PC-9 (cell line): ENCODE results near the gene PKD2L1. TPM values are rescaled to one million over a fixed set of nuclear protein-coding genes. Genes with fewer than 3 reads are reported as not detected.
"Not testable (repeated sequence)": the region's sequence is repeated elsewhere in the genome, so short reads cannot be mapped to it uniquely, and the experiment has no call there.

Source experiments
- BruUV-seq: library from RNA; stranded (reverse); fragments of 400-500 nt; replicated peaks from 2 replicates; lab custom pipeline; 2021; lab: Mats Ljungman, UMichigan
- CTCF ChIA-PET: fragments of 300-600 bp; sonication (Branson Sonifier 250); formaldehyde crosslinking; loops from one replicate; lab custom pipeline; 2022; ENCODE audit warnings: antibody characterized with exemption; lab: Charles Lee
- POLR2A ChIA-PET: fragments of 300-600 bp; sonication (Branson Sonifier 250); formaldehyde crosslinking; loops from one replicate; lab custom pipeline; 2022; ENCODE audit warnings: antibody characterized with exemption; ENCODE audit not compliant: unreplicated experiment; lab: Charles Lee
- DNase-seq, 2 experiments: peaks; one replicate each; pipeline versions ENCODE4 v3.0.0 to v3.0.0-alpha.2; 2015 to 2022; ENCODE audit warnings: mixed read lengths in 1 of 2
- H2AFZ ChIP-seq: fragments of 200-600 bp; sonication (generic); 2 replicates; pipeline ENCODE4 v1.8.1; 2017; ENCODE audit warnings: antibody characterized with exemption
- H3F3A ChIP-seq: fragments of 200-600 bp; sonication (generic); 2 replicates; pipeline ENCODE4 v1.8.1; 2017; ENCODE audit warnings: antibody characterized with exemption, mild to moderate bottlenecking, low read depth; ENCODE audit not compliant: insufficient read depth
- H3K27ac ChIP-seq: fragments of 200-600 bp; sonication (generic); 2 replicates; pipeline ENCODE4 v1.6.1; 2016; ENCODE audit warnings: mixed run types
- H3K27me3 ChIP-seq: fragments of 200-600 bp; sonication (generic); 2 replicates; pipeline ENCODE4 v1.6.1; 2016; ENCODE audit warnings: low read depth, mixed run types; ENCODE audit not compliant: insufficient read depth
- H3K36me3 ChIP-seq: fragments of 200-600 bp; sonication (generic); 2 replicates; pipeline ENCODE4 v1.6.1; 2016; ENCODE audit warnings: low read depth, mixed run types
- H3K4me1 ChIP-seq: fragments of 200-600 bp; sonication (generic); replicated peaks from 2 replicates; pipeline ENCODE4 v1.6.1; 2016; ENCODE audit warnings: mixed run types; ENCODE audit not compliant: insufficient read depth
- H3K4me2 ChIP-seq: fragments of 200-600 bp; sonication (generic); 2 replicates; pipeline ENCODE4 v1.6.1; 2017; ENCODE audit warnings: mixed run types
- H3K4me3 ChIP-seq: fragments of 200-600 bp; sonication (generic); 2 replicates; pipeline ENCODE4 v1.6.1; 2016; ENCODE audit warnings: mixed run types
- H3K79me2 ChIP-seq: fragments of 200-600 bp; sonication (generic); 2 replicates; pipeline ENCODE4 v1.6.1; 2017; ENCODE audit warnings: low read depth, mixed run types
- H3K9me2 ChIP-seq: fragments of 200-600 bp; sonication (generic); 2 replicates; pipeline ENCODE4 v1.8.1; 2017; ENCODE audit warnings: mild to moderate bottlenecking; ENCODE audit not compliant: insufficient read depth
- H3K9me3 ChIP-seq: fragments of 200-600 bp; sonication (generic); 2 replicates; pipeline ENCODE4 v1.8.1; 2016; ENCODE audit warnings: low read depth; ENCODE audit not compliant: insufficient read depth
- H4K20me1 ChIP-seq: fragments of 200-600 bp; sonication (generic); 2 replicates; pipeline ENCODE4 v1.8.1; 2017; ENCODE audit not compliant: insufficient read depth
- EZH2 ChIP-seq: fragments of 200-600 bp; sonication (generic); IDR thresholded peaks from 2 replicates; pipeline ENCODE4 v1.8.0; 2017; ENCODE audit warnings: antibody characterized with exemption, low read depth
- intact Hi-C: fragments of 100-400 bp; cut with micrococcal nuclease; formaldehyde crosslinking; loops from one replicate; pipeline ENCODE4 v1.10.0; 2022; ENCODE audit not compliant: unreplicated experiment
- total RNA-seq: library from RNA; stranded (reverse); gene quantifications from 2 replicates; pipeline ENCODE4 v1.2.3, GENCODE V29; 2021
- TF ChIP-seq, protein P1 (sequence below): fragments of 200-600 bp; sonication (generic); conservative IDR thresholded peaks from 2 replicates; pipeline ENCODE4 v1.6.1; 2017; ENCODE audit warnings: mixed run types, antibody characterized with exemption, mild to moderate bottlenecking, moderate library complexity

Gene PKD2L1
- total RNA-seq, 1 experiment from 2014 or later = not detected

DNA sequence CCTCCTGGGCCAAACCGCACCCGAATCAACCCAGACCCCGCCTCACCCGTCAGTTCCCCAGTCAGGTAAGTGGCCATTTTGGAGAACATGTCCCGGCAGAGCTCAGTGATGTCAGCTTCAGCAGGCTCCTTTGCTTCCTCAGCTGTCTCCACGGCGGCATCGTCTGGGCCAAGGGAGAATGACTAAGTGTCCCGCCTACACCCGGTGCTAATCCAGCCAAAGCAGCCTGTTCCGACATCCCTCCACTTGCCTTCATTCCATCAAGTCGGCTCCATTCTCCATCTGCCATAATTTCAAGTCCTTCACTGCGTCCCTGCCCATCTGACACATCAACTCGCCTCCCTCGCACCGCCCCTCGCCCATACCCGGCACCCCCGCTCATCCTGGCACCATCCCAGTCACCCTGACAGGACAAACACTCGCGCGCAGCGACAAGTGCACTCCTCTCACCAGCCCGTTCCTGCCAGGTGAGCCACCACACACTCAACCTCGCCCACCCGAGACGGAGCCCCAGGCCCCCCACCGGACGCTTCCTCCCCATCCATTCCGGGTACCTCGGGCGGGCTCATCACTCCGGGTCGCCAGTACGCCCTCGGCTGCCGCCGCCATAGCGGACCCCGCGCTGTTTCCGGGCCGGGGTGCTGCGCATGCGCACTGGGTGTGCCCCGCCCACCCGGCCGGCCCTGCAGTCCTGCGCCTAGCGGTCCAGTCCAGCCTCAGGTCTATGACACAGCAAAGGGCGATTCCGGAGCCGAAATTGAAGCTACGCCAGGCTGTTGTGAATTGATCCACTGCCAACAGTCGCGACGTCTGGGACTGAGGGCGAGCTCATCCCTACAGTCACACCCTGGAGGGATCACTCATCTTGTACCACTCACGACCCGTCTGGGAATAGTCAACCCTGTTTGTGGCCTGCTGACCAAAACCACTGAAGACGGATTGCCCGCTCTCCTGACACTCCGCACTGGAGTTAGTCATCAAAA, 43.7 kb downstream of the PKD2L1 start, which contains the start of gene BLOC1S2:
Gene BLOC1S2, minus strand, starts transcription at position 630 of the 983 bp plus-strand sequence. Its CDS starts 21 bp downstream, at position 609.
- H3K4me1 ChIP-seq = peaks cover 8% of the 10 kb centered on the region
- no peaks in the 10 kb centered on the region for H3K36me3 ChIP-seq
- BruUV-seq = no TSS peak
- no peaks in the 10 kb centered on the region for H4K20me1 ChIP-seq
- no peak for TF ChIP-seq EZH2
- TF ChIP-seq, protein P1, sequence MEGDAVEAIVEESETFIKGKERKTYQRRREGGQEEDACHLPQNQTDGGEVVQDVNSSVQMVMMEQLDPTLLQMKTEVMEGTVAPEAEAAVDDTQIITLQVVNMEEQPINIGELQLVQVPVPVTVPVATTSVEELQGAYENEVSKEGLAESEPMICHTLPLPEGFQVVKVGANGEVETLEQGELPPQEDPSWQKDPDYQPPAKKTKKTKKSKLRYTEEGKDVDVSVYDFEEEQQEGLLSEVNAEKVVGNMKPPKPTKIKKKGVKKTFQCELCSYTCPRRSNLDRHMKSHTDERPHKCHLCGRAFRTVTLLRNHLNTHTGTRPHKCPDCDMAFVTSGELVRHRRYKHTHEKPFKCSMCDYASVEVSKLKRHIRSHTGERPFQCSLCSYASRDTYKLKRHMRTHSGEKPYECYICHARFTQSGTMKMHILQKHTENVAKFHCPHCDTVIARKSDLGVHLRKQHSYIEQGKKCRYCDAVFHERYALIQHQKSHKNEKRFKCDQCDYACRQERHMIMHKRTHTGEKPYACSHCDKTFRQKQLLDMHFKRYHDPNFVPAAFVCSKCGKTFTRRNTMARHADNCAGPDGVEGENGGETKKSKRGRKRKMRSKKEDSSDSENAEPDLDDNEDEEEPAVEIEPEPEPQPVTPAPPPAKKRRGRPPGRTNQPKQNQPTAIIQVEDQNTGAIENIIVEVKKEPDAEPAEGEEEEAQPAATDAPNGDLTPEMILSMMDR = no peak
- H3K27me3 ChIP-seq = no peaks in the 10 kb centered on the region
- H3K4me3 ChIP-seq = peak within 1 kb of the TSS; percentile 91
- H3K27ac ChIP-seq = peak within 1 kb of the TSS; percentile 44; the same call in 1 of the 2 replicates
- H2AFZ ChIP-seq = peak within 1 kb of the TSS; percentile 96
- intact Hi-C loops = no loop called here
- DNase-seq = peak; percentile 58 to 82
- peaks cover 10% of the 10 kb centered on the region for H3K79me2 ChIP-seq
- H3F3A ChIP-seq = peaks cover 7% of the 10 kb centered on the region; the same call in 1 of the 2 replicates
- CTCF ChIA-PET = no interaction called here
- peak within 1 kb of the TSS; percentile 93 for H3K4me2 ChIP-seq
- no peaks in the 10 kb centered on the region for H3K9me3 ChIP-seq
- no peaks in the 10 kb centered on the region for H3K9me2 ChIP-seq
- POLR2A ChIA-PET = interaction anchor here (0.6 kb wide), 1 partner anchor 240 kb away, joined by 3 read pairs; no protein-coding TSS in a partner anchor

DNA sequence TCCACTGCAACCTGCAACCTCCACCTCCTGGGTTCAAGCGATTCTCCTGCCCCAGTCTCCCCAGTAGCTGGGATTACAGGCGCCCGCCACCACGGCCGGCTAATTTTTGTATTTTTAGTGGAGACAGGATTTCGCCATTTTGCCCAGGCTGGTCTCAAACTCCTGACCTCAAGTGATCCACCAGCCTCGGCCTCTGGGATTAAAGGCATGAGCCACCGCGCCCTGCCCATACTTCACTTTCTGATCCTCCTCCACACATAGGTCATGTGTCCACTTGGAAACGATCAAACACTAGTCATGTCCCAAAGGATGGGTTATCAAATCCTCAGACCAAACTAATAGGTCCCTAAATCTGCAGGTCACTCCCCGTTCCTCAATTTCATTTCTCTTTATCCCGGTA, 44.7 kb downstream of the PKD2L1 start:
- H3K4me1 ChIP-seq, DNase-seq, H3F3A ChIP-seq, H3K27me3 ChIP-seq, H4K20me1 ChIP-seq, intact Hi-C loops, H3K9me3 ChIP-seq, POLR2A ChIA-PET, H3K9me2 ChIP-seq, H3K27ac ChIP-seq, CTCF ChIA-PET, H3K36me3 ChIP-seq: not testable (repeated sequence)
- Histone ChIP-seq H3K4me3 (peak overlapping the region; percentile 91; the same call in 1 of the 2 replicates), H3K4me2 (peak overlapping the region; percentile 93), H3K79me2 (peaks cover 10% of the 10 kb centered on the region), H2AFZ (peak overlapping the region; percentile 96; the same call in 1 of the 2 replicates)
- BruUV-seq = TSS peak; percentile 43

DNA sequence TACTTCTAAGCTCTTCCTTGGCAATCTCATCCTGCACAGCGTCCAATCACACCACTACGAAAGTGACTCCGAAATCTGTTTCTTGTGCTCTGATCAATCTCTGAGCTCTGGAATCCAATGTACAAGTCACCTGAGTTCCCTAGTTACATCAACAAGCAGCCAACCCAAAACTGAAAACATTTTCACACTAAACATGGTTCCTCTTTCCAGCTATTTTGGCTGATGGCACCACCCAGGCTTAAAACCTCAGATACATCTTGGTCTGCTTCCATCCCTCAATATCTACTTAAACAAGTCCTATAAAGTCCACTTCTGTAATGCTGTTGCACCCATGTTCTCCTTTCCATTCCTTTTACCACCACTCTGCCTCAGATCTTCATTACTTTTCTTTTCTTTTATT, 47.1 kb downstream of the PKD2L1 start:
- H3K9me2 ChIP-seq = no peaks in the 10 kb centered on the region
- H3K36me3 ChIP-seq = no peaks in the 10 kb centered on the region
- POLR2A ChIA-PET = no interaction called here
- H3K79me2 ChIP-seq = peaks cover 10% of the 10 kb centered on the region
- H3K27ac ChIP-seq = no peak overlapping the region
- H4K20me1 ChIP-seq = no peaks in the 10 kb centered on the region
- no peak overlapping the region for H2AFZ ChIP-seq
- H3K4me1 ChIP-seq = peaks cover 8% of the 10 kb centered on the region
- CTCF ChIA-PET = no interaction called here
- TSS peak; percentile 22 for BruUV-seq
- no peak for TF ChIP-seq EZH2
- TF ChIP-seq, protein P1 = no peak
- no peak overlapping the region for H3K4me2 ChIP-seq
- intact Hi-C loops = no loop called here
- no peaks in the 10 kb centered on the region for H3K27me3 ChIP-seq
- peaks cover 7% of the 10 kb centered on the region; the same call in 1 of the 2 replicates for H3F3A ChIP-seq
- no peaks in the 10 kb centered on the region for H3K9me3 ChIP-seq
- no peak overlapping the region for H3K4me3 ChIP-seq
- DNase-seq = no peak

DNA sequence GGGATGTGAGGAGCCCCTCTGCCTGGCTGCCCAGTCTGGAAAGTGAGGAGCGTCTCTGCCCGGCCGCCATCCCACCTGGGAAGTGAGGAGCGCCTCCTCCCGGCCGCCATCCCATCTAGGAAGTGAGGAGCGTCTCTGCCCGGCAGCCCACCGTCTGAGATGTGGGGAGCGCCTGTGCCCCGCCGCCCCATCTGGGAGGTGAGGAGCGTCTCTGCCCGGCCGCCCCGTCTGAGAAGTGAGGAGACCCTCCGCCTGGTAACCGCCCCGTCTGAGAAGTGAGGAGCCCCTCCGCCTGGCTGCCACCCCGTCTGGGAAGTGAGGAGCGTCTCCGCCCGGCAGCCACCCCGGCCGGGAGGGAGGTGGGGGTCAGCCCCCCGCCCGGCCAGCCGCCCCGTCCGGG, 53.1 kb downstream of the PKD2L1 start:
- BruUV-seq, intact Hi-C loops, DNase-seq, H3K9me3 ChIP-seq, H4K20me1 ChIP-seq, H3F3A ChIP-seq, H3K4me2 ChIP-seq, H3K27ac ChIP-seq, CTCF ChIA-PET, POLR2A ChIA-PET, H3K27me3 ChIP-seq, H3K79me2 ChIP-seq, H3K4me3 ChIP-seq, H3K4me1 ChIP-seq, H3K36me3 ChIP-seq, H2AFZ ChIP-seq, H3K9me2 ChIP-seq: not testable (repeated sequence)
